WI38 (cell line): ENCODE results near the gene SMIM41.
A peak's percentile ranks its signal among the peaks of the same experiment; 100 is the strongest.

Experiments
- H3K4me3 ChIP-seq: 2 replicates; pipeline ENCODE4 v1.5.1; 2011; ENCODE audit warnings: low read depth, mild to moderate bottlenecking, control low read depth, low read length
- TF ChIP-seq, protein P1 (sequence below): IDR thresholded peaks from 2 replicates; pipeline ENCODE4 v1.5.1; 2012; ENCODE audit warnings: low read depth, mild to moderate bottlenecking, control low read depth, low read length

SMIM41 gene

DNA sequence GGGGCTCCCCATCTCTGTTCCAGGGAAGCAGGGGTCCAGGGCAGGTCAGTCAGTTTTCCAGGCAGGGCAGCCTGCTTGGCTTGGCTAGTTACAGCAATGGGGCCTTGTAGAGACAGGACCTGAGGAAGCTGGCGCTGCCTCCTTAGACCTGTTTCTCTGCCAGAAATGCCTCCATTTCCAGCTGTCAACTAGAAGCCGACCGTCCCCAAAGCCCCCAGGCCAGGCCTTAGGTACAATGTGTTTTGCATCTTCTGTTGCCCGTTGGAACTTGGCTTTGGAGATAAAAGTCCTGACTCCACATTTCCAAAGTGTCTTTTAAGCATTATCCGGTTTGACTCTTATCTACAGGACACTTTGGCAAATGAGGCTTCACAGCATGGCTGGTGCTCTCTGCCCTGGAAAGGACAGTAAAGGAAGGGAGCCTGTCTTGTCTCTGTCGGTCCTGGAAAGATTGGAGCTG lies 69.7 kb downstream of the SMIM41 start:
- H3K4me3 ChIP-seq, result no peak overlapping the region
- TF ChIP-seq, protein P1, sequence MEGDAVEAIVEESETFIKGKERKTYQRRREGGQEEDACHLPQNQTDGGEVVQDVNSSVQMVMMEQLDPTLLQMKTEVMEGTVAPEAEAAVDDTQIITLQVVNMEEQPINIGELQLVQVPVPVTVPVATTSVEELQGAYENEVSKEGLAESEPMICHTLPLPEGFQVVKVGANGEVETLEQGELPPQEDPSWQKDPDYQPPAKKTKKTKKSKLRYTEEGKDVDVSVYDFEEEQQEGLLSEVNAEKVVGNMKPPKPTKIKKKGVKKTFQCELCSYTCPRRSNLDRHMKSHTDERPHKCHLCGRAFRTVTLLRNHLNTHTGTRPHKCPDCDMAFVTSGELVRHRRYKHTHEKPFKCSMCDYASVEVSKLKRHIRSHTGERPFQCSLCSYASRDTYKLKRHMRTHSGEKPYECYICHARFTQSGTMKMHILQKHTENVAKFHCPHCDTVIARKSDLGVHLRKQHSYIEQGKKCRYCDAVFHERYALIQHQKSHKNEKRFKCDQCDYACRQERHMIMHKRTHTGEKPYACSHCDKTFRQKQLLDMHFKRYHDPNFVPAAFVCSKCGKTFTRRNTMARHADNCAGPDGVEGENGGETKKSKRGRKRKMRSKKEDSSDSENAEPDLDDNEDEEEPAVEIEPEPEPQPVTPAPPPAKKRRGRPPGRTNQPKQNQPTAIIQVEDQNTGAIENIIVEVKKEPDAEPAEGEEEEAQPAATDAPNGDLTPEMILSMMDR, result no peak

GRCh38 chr12:52149651-52150241 lies 70.2 kb downstream of the SMIM41 start:
- no peak overlapping the region for H3K4me3 ChIP-seq
- TF ChIP-seq, protein P1, result no peak

DNA sequence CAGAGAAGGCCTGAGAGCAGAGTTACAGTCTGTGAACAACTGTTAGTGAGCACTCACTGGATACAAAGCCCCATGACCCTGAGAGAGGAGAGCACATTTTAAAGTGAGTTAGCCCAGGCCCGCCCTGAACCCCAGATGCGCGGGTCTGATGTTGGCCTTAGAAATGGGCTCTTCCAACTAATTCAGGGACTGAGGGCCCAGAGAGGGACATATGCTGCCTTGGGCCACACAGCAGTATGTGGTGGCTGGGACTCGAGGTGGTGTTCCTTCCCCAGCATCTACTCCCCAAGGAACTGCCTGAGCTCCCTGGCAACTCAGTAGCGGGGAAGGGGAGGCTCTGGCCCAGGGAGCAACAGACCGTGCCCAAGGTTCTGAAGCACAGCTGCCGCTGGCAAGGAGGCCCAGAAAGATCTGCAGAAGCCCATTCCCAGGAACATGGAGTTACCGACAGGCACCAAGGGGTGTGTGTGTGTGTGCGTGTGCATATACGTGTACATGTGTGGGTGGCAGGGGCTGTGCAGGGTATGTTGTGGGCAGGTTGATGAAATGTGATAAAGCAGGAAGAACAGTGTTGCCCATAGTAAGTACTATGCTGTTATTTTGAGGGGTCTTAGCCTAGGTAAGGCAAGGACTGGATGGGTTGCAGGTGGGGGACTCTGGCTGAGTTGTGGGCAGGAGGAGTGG lies 71.8 kb downstream of the SMIM41 start:
- TF ChIP-seq, protein P1, result no peak
- H3K4me3 ChIP-seq, result no peak overlapping the region

DNA sequence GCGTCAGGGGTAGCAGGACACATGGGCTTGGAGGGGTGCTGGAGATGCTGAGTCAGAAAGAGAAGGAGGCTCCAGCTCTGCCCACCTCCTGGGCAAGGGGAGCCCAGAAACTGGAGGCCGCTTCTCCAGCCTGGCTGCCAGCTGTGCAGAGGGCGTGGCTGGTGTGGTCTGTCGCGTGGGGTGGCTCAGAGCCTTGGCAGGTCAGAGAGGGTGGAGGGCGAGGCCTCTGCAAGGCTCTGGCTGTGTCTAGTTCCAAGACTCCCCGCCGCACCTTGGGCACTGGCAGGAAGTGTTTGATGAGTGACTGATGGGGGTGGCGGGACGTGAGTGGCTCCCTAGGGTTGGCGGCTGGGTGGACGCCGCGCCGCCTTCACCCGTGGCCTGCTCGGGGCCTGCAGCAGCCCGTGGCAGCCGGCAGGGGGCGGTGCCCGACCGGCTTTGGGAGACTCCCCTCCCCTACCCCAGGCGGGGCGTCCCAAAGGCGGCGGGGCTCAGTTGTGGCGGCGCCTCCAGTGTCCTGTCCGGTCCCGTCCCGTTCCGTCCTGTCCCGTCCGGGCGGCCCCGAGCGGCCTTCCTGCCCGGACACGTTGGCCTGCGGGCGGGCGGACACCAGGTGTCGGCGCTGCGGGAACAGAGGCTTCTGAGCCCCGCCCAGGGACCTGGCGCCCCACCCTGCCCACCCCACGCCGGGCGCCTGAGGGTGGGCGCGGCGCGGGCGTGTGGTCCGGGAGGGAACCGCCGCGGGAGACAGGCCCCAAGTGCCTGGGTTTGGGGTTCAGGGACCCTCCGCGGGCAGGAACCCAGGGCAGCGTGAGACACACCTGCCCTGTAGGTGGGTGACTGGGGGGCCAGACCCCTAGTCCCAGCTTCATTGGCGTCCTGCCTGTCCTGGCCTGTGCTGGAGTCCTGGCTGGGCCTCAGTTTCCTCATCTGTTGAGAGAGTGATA lies 72.6 kb downstream of the SMIM41 start:
- TF ChIP-seq, protein P1, result peak; percentile 84
- H3K4me3 ChIP-seq, result peak overlapping the region; percentile 21

- no peak overlapping the region for H3K4me3 ChIP-seq
- TF ChIP-seq, protein P1, result no peak
Observed at GRCh38 chr12:52152905-52153317, 73.4 kb downstream of the SMIM41 start.

DNA sequence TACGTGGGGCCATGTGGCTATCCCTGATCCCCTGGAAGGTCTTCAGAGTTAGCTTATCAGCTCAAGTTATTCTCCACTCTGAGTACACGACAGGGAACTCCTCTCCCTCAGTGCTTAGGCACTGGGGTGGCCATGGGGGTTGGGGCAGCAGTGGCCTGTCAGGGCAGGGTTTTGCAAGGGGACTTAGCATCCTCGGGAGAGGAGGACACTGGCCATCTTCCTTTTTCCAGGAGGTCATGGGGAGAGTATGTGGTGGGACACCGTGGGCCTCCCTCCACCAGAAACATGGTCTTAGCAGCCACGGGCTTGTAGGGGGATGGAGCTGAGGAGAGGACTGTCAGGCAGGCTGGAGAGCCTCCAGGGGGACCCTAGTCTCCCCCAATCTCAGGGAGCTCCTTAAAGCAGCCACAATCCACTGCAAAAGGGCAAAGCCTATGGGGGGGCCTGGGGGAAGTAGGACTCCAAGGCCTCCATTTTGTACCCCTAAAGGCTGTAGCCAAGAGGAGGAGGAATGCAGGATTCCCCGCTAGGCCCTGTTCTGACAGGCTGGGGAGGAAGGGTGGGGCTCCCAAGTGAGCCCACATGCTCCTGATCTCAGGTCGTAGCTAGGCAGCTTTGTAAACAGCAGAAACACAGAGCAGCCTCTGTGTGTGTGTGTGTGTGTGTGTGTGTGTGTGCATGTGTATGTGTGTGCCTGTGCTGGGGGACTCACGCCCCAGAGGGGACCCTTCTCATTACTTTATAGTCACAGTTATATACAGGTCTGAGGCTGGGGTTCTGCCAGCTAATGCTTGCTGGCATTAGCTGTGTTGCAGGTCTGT lies 75.8 kb downstream of the SMIM41 start:
- no peak overlapping the region for H3K4me3 ChIP-seq
- TF ChIP-seq, protein P1, result no peak
